ENCODE measurements around the gene DCST1.

Gene DCST1

GRCh38 chr1:155029513-155030242, 3.9 kb upstream of the DCST1 start:
- H3K9me3 ChIP-seq (ENCODE audit: insufficient read depth, low read length): peaks cover 2% of the 10 kb centered on the region; the same call in 1 of the 2 replicates
- no peaks in the 10 kb centered on the region for H3K27me3 ChIP-seq (ENCODE audit: insufficient read depth, insufficient read length)
- DNase-seq (ENCODE audit: low read depth, low spot score): no peak
- TF ChIP-seq ZNF274 (IDR thresholded peaks at IDR 0.05; ENCODE audit: low read depth, low read length) (no peak), YY1 (IDR thresholded peaks at IDR 0.05; ENCODE audit: insufficient read depth, insufficient read length) (no peak), SUZ12 (IDR thresholded peaks at IDR 0.05; ENCODE audit: extremely low read depth, insufficient read depth, insufficient read length) (no peak)
- H3K4me3 ChIP-seq (ENCODE audit: insufficient read length, low read depth): no peak overlapping the region
- no peaks in the 10 kb centered on the region for H3K36me3 ChIP-seq (ENCODE audit: insufficient read depth, insufficient read length, low read length)
- no peak overlapping the region for H3K9ac ChIP-seq (ENCODE audit: insufficient read length, low read depth)
- peaks cover 8% of the 10 kb centered on the region for H3K4me1 ChIP-seq (ENCODE audit: insufficient read depth, insufficient read length)

DNA sequence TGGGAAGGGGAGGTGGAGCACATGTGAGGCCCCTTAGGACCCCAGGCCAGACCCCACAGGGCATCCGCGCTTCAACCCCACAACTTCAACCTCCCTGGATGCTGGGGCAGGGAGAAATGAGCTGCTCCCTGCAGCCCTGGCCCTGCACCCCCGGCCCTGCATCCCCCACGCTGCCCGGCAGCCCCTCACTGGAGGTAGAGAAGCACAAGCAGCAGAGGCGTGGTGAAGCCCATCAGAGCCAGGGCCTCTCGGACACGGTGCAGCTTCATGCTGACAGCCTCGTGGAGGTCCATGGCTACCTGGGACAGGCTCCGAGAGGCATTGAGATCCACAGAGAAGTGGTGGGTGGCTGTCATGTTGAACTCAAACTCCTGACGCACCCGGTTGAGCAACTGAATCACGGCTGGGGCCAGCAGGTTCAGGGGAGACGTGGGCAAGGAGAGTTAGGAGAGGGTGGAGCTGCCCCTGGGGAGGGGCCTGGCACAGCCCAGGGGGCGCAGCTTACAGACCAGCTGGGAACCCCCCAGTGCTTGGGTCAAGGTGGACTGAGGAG, 3.3 kb upstream of the DCST1 start:
- H3K4me3 ChIP-seq (ENCODE audit: insufficient read length, low read depth): no peak overlapping the region

GRCh38 chr1:155030899-155031298, 2.7 kb upstream of the DCST1 start:
- Histone ChIP-seq H3K4me3 (ENCODE audit: insufficient read length, low read depth) (no peak overlapping the region), H3K9me3 (ENCODE audit: insufficient read depth, low read length) (no peaks in the 10 kb centered on the region), H3K27me3 (ENCODE audit: insufficient read depth, insufficient read length) (no peaks in the 10 kb centered on the region), H3K9ac (ENCODE audit: insufficient read length, low read depth) (no peak overlapping the region), H3K36me3 (ENCODE audit: insufficient read depth, insufficient read length, low read length) (no peaks in the 10 kb centered on the region), H3K4me1 (ENCODE audit: insufficient read depth, insufficient read length) (peaks cover 8% of the 10 kb centered on the region)
- TF ChIP-seq ZNF274 (IDR thresholded peaks at IDR 0.05; ENCODE audit: low read depth, low read length): no peak
- TF ChIP-seq SUZ12 (IDR thresholded peaks at IDR 0.05; ENCODE audit: extremely low read depth, insufficient read depth, insufficient read length): no peak
- no peak for TF ChIP-seq YY1 (IDR thresholded peaks at IDR 0.05; ENCODE audit: insufficient read depth, insufficient read length)
- no peak for DNase-seq (ENCODE audit: low read depth, low spot score)

More for the DNA sequence above, 3.3 kb upstream of the DCST1 start:
- no peak for TF ChIP-seq ZNF274 (IDR thresholded peaks at IDR 0.05; ENCODE audit: low read depth, low read length)
- TF ChIP-seq SUZ12 (IDR thresholded peaks at IDR 0.05; ENCODE audit: extremely low read depth, insufficient read depth, insufficient read length): no peak
- no peak for TF ChIP-seq YY1 (IDR thresholded peaks at IDR 0.05; ENCODE audit: insufficient read depth, insufficient read length)
- no peaks in the 10 kb centered on the region for H3K27me3 ChIP-seq (ENCODE audit: insufficient read depth, insufficient read length)
- H3K9me3 ChIP-seq (ENCODE audit: insufficient read depth, low read length): no peaks in the 10 kb centered on the region
- H3K4me1 ChIP-seq (ENCODE audit: insufficient read depth, insufficient read length): peaks cover 8% of the 10 kb centered on the region
- no peaks in the 10 kb centered on the region for H3K36me3 ChIP-seq (ENCODE audit: insufficient read depth, insufficient read length, low read length)
- DNase-seq (ENCODE audit: low read depth, low spot score): no peak
- no peak overlapping the region for H3K9ac ChIP-seq (ENCODE audit: insufficient read length, low read depth)

DNA sequence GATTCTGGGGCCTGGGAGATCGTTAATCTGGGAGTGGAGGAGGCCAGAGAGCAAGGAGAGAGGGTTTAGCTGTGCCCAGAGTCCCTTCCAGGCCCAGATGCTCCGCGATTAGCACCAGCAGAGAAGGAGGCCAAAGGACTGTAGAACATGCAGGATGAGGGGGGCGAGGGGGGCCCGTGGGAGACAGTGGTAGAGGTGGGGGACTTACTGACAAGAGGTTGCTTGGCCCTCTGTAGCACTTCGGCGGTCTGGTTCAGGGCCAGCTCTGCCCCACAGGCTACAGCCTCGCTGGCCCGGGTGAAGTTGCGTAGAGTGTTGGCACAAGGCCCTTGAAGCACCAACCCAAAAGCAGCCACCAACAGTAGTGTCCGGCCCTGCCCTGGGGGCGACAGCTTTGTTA, 738 bp upstream of the DCST1 start:
- no peaks in the 10 kb centered on the region for H3K27me3 ChIP-seq (ENCODE audit: insufficient read depth, insufficient read length)
- H3K9me3 ChIP-seq (ENCODE audit: insufficient read depth, low read length): no peaks in the 10 kb centered on the region
- no peak overlapping the region for H3K9ac ChIP-seq (ENCODE audit: insufficient read length, low read depth)
- H3K4me1 ChIP-seq (ENCODE audit: insufficient read depth, insufficient read length): peaks cover 7% of the 10 kb centered on the region
- H3K4me3 ChIP-seq (ENCODE audit: insufficient read length, low read depth): no peak overlapping the region
- no peaks in the 10 kb centered on the region for H3K36me3 ChIP-seq (ENCODE audit: insufficient read depth, insufficient read length, low read length)
- TF ChIP-seq ZNF274 (IDR thresholded peaks at IDR 0.05; ENCODE audit: low read depth, low read length): no peak
- no peak for TF ChIP-seq SUZ12 (IDR thresholded peaks at IDR 0.05; ENCODE audit: extremely low read depth, insufficient read depth, insufficient read length)
- no peak for TF ChIP-seq YY1 (IDR thresholded peaks at IDR 0.05; ENCODE audit: insufficient read depth, insufficient read length)
- DNase-seq (ENCODE audit: low read depth, low spot score): no peak

GRCh38 chr1:155034318-155035208, 939 bp downstream of the DCST1 start:
- Histone ChIP-seq H3K4me3 (ENCODE audit: insufficient read length, low read depth) (no peak overlapping the region), H3K9me3 (ENCODE audit: insufficient read depth, low read length) (no peaks in the 10 kb centered on the region), H3K9ac (ENCODE audit: insufficient read length, low read depth) (no peak overlapping the region), H3K27me3 (ENCODE audit: insufficient read depth, insufficient read length) (no peaks in the 10 kb centered on the region), H3K36me3 (ENCODE audit: insufficient read depth, insufficient read length, low read length) (no peaks in the 10 kb centered on the region), H3K4me1 (ENCODE audit: insufficient read depth, insufficient read length) (peaks cover 7% of the 10 kb centered on the region)
- TF ChIP-seq YY1 (IDR thresholded peaks at IDR 0.05; ENCODE audit: insufficient read depth, insufficient read length): no peak
- TF ChIP-seq SUZ12 (IDR thresholded peaks at IDR 0.05; ENCODE audit: extremely low read depth, insufficient read depth, insufficient read length): no peak
- TF ChIP-seq ZNF274 (IDR thresholded peaks at IDR 0.05; ENCODE audit: low read depth, low read length): no peak
- no peak for DNase-seq (ENCODE audit: low read depth, low spot score)

DNA sequence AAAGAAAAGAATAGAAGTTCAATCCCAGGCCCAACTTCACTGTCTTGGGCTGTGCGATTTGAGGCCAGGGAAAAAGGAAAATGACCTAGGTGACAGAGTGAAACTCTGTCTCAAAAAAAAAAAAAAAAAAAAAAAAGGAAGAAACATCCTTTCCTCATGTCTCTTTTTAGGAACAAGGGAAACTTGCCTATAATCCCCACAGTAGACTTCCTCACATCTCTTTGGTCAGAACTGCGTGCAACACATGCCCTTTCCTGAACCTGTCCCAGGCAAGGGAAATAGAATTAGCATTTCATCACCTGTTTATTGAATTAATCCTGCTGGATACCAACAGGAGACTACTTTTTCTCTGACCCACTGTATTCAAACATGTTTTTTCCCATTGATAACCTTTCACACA, 2.3 kb downstream of the DCST1 start:
- no peak overlapping the region for H3K9ac ChIP-seq (ENCODE audit: insufficient read length, low read depth)
- no peaks in the 10 kb centered on the region for H3K36me3 ChIP-seq (ENCODE audit: insufficient read depth, insufficient read length, low read length)
- no peak overlapping the region for H3K4me3 ChIP-seq (ENCODE audit: insufficient read length, low read depth)
- H3K9me3 ChIP-seq (ENCODE audit: insufficient read depth, low read length): no peaks in the 10 kb centered on the region
- TF ChIP-seq ZNF274 (IDR thresholded peaks at IDR 0.05; ENCODE audit: low read depth, low read length) (no peak), SUZ12 (IDR thresholded peaks at IDR 0.05; ENCODE audit: extremely low read depth, insufficient read depth, insufficient read length) (no peak), YY1 (IDR thresholded peaks at IDR 0.05; ENCODE audit: insufficient read depth, insufficient read length) (no peak)
- no peaks in the 10 kb centered on the region for H3K27me3 ChIP-seq (ENCODE audit: insufficient read depth, insufficient read length)
- peaks cover 7% of the 10 kb centered on the region for H3K4me1 ChIP-seq (ENCODE audit: insufficient read depth, insufficient read length)
- DNase-seq (ENCODE audit: low read depth, low spot score): no peak

DNA sequence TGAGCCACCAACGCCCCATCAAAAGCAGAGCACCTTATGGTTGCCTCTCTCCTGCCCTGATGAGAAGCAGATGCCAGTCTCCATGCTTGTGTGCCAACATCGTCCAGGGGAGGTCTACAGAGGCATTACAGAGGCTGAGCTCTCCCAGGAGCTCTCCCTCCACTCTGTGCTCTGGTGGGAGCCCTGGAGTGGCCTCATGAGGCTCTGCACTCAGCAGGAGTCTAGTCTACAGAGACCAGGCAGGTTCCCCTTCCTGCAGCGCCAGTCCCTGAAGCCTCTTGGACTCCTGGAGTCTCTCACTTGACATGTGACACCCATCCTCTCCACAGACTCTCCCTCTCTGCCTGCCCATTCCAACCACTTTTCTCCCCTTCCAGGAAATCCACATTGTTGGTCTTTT, 3.4 kb downstream of the DCST1 start:
- DNase-seq (ENCODE audit: low read depth, low spot score): no peak
- no peaks in the 10 kb centered on the region for H3K9me3 ChIP-seq (ENCODE audit: insufficient read depth, low read length)
- TF ChIP-seq ZNF274 (IDR thresholded peaks at IDR 0.05; ENCODE audit: low read depth, low read length) (no peak), YY1 (IDR thresholded peaks at IDR 0.05; ENCODE audit: insufficient read depth, insufficient read length) (no peak)
- peaks cover 7% of the 10 kb centered on the region for H3K4me1 ChIP-seq (ENCODE audit: insufficient read depth, insufficient read length)
- no peak overlapping the region for H3K4me3 ChIP-seq (ENCODE audit: insufficient read length, low read depth)
- H3K27me3 ChIP-seq (ENCODE audit: insufficient read depth, insufficient read length): no peaks in the 10 kb centered on the region
- H3K36me3 ChIP-seq (ENCODE audit: insufficient read depth, insufficient read length, low read length): no peaks in the 10 kb centered on the region
- H3K9ac ChIP-seq (ENCODE audit: insufficient read length, low read depth): no peak overlapping the region
